HepG2 (cell line): ENCODE results near the gene IGHMBP2.

ENCODE experiments used
- ATF7 ChIP-seq, 2 experiments: fragments of 450-650 bp in 1 of 2; sonication (generic) in 1 of 2; formaldehyde crosslinking in 1 of 2; IDR thresholded peaks; 2 replicates each; pipeline versions ENCODE4 v1.4.0 to v1.6.1; 2016 to 2020; ENCODE audit warnings: antibody characterized with exemption in 1 of 2, mild to moderate bottlenecking in 1 of 2, missing genetic modification reagents in 1 of 2
- EZH2 ChIP-seq: conservative IDR thresholded peaks from 2 replicates; pipeline ENCODE4 v1.6.1; 2012; ENCODE audit warnings: mild to moderate bottlenecking, low read depth, low read length, moderate library complexity
- KLF11 ChIP-seq: IDR thresholded peaks from 2 replicates; pipeline ENCODE4 v1.6.1; 2016; ENCODE audit warnings: missing compliant biosample characterization
- POLR2A ChIP-seq, 2 experiments: IDR thresholded peaks; 2 replicates each; pipeline ENCODE4 v1.6.1; 2011; ENCODE audit warnings: low read depth in 2 of 2, low read length in 2 of 2, mild to moderate bottlenecking in 1 of 2, moderate library complexity in 1 of 2; ENCODE audit not compliant: insufficient read depth in 1 of 2
- RBFOX2 ChIP-seq: fragments of 200-400 bp; formaldehyde crosslinking; IDR thresholded peaks from 2 replicates; pipeline ENCODE4 v1.6.1; 2017; ENCODE audit warnings: low read depth, mild to moderate bottlenecking, low read length
- TCF7 ChIP-seq: sonication (generic); IDR thresholded peaks from 2 replicates; pipeline ENCODE4 v1.6.1; 2016; ENCODE audit warnings: antibody characterized with exemption, low read depth
- ZFP36 ChIP-seq: fragments of 150-350 bp; IDR thresholded peaks from 2 replicates; pipeline ENCODE4 v1.6.1; 2018; ENCODE audit warnings: borderline replicate concordance, low read length, low read depth; ENCODE audit not compliant: partially characterized antibody
- ZNF510 ChIP-seq: sonication (generic); formaldehyde crosslinking; IDR thresholded peaks from 2 replicates; pipeline ENCODE4 v1.4.0; 2020; ENCODE audit warnings: low read depth, mild to moderate bottlenecking, missing genetic modification reagents
- ZNF564 ChIP-seq: sonication (generic); formaldehyde crosslinking; IDR thresholded peaks from 2 replicates; pipeline ENCODE4 v1.8.1; 2023; ENCODE audit warnings: mild to moderate bottlenecking, missing genetic modification reagents
- ZNF83 ChIP-seq: sonication (generic); formaldehyde crosslinking; IDR thresholded peaks from 2 replicates; pipeline ENCODE4 v1.4.0; 2020; ENCODE audit warnings: missing genetic modification reagents, mild to moderate bottlenecking, borderline replicate concordance

DNA sequence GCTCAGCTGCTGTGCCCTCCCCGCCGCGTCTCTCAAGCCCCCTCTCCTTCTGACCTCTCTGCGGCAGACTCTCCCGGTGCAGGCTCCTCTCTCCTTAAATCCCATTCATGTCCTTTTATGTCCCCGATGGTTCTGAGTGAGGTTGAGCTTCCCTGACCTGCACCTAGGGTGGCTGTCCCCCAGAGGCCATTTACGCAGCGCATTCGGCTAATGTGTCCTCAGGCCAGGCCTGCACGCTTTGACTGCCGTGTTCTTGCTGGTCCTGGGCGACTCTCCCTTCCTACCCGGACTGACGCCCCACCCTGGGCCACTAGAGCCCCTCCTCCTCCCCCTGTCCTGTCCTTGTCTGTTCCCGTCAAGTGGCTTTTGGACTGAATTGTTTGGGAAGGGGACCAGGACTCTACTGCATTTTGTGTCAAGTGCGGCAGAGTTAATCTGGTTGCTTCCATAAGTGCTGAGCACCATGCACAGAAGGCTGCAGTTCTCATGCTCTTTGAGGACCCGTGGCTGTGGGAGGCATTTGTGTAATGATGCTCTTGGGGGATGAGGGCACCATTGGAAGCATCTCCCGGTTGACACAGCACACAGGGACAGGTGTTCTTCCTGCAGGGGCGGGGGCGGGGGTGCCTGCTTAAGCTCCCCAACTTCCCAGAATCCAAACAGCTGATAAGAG, 37.1 kb downstream of the IGHMBP2 start:
- TF ChIP-seq EZH2, result no peak
- TF ChIP-seq TCF7, result no peak
- no peak for TF ChIP-seq ATF7 (IDR thresholded peaks at IDR 0.05)
- TF ChIP-seq ATF7 (CRISPR knock-in tag; IDR thresholded peaks at IDR 0.05), result no peak
- TF ChIP-seq POLR2A (IDR thresholded peaks at IDR 0.05; ENCODE audit: insufficient read depth in 1 of 2, low read depth in 2 of 2, low read length in 2 of 2), result no peak
- TF ChIP-seq ZNF83 (CRISPR knock-in tag), result no peak
- no peak for TF ChIP-seq ZNF564 (CRISPR knock-in tag)
- TF ChIP-seq ZNF510 (CRISPR knock-in tag), result no peak
- TF ChIP-seq ZFP36, result no peak
- no peak for TF ChIP-seq RBFOX2
- no peak for TF ChIP-seq KLF11 (CRISPR knock-in tag)
